HG02870 (cell line): ENCODE measurements around the gene PI4K2B.
"Not testable (repeated sequence)": the region's sequence is repeated elsewhere in the genome, so short reads cannot be mapped to it uniquely, and the experiment has no call there.

Source experiments
- ATAC-seq: cut with Tn5 transposase; IDR thresholded peaks from one replicate; pipeline ENCODE4 v1.9.1; 2021; ENCODE audit warnings: mild to moderate bottlenecking, moderate library complexity; ENCODE audit not compliant: unreplicated experiment

The PI4K2B gene

GRCh38 chr4:25240754-25241210 lies 6.9 kb downstream of the PI4K2B start:
- peak; percentile 75 for ATAC-seq

DNA sequence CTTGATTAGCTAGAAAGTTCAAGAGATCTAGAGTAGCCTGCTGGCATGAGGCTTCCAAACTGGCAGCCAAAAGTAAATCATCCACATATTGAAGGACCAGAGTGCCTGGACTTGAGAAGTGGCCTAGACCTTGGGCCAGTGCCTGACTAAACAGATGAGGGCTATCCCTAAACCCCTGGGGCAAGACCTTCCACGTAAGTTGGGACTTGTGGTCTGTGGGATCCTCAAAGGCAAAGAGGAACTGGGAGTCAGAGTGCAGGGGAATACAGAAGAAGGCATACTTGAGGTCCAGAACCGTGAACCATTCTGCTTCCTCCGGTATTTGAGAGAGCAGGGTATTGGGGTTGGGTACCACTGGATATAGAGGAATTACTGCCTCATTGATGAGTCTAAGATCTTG lies 8.4 kb downstream of the PI4K2B start:
- ATAC-seq: not testable (repeated sequence)

DNA sequence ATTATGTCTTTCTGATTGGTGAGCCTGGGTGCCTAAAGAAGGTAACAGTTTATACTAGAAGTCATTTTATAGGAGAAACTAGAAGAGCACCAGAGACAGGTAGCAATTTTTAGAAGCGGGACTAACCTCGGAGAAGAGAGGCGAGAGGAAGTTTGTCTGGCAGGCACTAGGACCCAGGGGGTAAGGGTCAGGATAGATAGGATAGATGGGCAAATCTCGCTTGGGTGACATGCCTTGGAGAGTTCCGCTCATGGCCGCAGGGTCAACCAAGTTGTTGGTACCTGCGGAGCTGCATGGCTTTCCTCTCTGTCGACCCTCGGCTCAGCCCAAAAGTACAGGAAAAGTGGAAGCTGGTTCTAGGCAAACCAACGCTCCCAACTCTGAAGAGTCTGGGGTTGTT lies 11.3 kb downstream of the PI4K2B start:
- ATAC-seq: no peak

DNA sequence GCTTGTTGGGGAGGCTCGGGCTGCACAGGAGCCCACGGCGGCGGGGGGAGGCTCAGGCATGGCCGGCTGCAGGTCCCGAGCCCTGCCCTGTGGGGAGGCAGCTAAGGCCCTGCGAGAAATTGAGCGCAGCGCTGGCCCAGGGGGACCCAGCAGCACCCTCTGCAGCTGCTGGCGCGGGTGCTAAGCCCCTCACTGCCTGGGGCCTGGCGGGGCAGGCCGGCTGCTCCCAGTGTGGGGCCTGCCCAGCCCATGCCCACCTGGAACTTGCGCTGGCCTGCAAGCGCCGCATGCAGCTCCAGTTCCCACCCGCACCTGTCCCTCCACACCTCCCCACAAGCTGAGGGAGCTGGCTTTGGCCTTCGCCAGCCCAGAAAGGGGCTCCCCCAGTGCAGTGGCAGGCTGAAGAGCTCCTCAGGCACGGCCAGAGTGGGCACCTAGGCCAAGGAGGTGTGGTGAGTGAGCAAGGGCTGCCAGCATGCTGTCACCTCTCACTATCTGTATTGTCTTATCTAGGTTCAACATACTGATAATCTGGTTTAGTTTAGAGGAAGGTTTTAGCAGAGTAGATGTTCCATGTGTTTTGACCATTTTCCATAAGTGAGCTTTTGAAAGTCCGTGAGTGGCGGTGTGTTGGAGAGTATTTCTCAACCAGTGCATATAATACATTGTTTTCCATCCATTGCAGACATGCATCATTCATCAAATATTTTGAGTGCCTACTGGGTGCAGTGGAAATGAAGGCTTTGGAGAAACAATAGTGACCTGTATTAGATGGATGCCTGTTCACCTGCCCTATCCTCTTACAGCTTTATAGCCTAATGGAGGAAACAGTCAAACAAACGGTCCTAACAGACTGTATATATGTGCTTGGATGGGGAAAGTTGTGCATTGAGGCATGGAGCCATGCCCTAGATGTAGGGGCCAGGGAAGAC lies 13.1 kb downstream of the PI4K2B start:
- ATAC-seq: no peak

- ATAC-seq: not testable (repeated sequence)
Observed at GRCh38 chr4:25248875-25249274, 15.0 kb downstream of the PI4K2B start.

DNA sequence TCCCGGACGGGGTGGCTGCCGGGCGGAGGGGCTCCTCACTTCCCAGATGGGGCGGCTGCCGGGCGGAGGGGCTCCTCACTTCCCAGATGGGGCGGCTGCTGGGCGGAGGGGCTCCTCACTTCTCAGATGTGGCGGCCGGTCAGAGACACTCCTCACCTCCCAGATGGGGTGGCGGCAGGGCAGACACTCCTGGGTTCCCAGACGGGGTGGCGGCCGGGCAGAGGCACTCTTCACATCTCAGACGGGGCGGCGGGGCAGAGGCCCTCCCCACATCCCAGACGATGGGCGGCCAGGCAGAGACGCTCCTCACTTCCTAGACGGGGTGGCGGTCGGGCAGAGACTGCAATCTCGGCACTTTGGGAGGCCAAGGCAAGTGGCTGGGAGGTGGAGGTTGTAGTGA lies 15.7 kb downstream of the PI4K2B start:
- ATAC-seq: not testable (repeated sequence)

DNA sequence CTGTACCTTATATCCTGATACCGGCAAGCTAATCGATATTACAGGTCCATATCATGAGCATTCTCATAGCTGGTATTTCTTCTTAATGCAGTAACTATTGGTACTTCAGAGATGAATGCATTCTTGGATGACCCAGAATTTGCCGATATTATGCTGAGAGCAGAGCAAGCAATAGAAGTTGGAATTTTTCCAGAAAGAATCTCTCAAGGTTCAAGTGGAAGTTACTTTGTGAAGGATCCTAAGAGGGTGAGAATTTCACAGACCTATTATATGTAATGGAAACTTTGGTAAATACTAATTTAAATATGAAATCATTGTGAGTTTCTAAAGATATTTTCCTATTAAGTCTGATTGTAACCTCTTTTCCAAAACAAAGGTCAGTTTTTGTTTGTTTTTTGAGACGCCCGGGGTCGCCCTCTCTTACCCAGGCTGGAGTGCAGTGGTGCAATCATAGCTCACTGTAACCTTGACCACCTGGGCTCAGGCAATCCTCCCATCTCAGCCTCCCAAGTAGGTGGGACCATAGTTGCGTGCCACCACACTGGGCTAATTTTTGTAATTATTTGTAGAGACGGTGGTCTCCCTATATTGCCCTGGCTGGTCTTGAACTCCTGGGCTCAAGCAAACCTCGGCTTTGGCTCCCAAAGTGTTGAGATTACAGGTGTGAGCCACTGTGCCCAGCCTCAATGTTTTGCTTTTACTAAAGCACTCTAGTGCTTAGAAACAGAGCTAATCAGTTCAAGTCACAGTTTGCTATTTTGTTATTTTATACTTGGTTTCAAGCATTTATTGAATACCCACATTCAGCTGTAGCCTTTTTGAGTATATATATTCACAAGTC lies 18.6 kb downstream of the PI4K2B start:
- ATAC-seq: no peak

- ATAC-seq: no peak
Observed at GRCh38 chr4:25253071-25253445, 19.2 kb downstream of the PI4K2B start.

GRCh38 chr4:25253786-25254185 lies 20.0 kb downstream of the PI4K2B start:
- not testable (repeated sequence) for ATAC-seq

DNA sequence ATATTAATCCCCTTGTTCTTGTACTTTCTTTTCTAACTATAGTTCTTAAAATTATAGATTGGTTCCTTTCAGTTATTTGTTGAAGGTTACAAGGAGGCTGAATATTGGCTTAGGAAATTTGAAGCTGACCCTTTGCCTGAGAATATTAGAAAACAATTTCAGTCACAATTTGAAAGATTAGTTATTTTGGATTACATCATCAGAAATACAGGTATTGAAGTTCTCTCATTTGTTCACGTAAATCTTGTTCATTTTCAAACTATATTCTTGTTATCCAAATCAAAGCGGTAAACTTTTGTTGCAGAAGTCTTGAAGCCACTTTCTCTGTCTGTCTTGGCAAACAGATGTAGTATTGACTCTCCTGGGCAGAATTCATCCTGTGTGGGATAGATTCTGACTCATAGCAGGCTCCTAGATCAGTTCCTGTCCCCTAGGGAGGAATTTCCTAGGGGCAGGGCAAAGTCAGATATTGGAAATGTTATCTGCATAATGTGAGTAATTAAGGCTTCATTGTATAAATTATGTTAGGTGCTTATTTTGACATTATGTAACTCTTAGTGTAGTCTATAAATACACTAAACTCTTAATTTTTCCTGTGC lies 25.2 kb downstream of the PI4K2B start:
- ATAC-seq: no peak

- no peak for ATAC-seq
Observed at GRCh38 chr4:25271866-25272265, 38.0 kb downstream of the PI4K2B start.

DNA sequence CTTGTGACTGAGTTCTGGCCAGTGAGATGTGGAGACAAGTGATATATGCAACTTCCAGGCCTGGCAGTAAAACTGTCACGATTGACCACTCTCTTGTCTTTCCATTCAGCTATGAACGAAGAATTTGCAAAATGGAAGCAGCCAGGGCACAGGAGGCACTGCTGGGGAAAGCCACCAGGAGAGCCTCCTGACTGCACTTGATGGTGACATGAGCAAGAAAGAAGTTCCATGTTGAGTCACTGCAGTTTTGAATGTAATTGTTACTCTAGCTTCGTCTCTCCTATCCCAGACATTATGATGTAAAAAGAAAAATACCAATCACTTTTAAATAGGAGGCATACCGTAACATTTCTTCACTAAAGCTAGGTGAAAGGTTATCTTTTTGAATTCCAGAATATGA lies 46.4 kb downstream of the PI4K2B start:
- ATAC-seq: no peak

DNA sequence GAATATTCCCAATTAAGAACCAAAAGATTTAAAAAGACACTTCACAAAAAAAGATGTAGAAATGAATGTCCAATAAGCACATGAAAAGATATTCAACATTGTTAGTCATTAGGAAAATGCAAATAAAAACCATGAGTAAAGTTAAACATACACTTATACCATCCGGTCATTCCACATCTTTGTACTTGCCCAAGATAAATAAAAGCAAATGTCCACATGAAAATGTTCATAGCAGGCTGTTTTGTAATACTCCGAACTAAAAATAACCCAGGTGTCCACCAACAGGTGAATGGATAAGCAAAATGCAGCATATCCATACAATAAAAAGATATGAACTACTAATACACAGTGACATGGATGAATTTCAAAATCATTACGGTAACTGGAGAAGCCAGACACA lies 50.1 kb downstream of the PI4K2B start:
- no peak for ATAC-seq

DNA sequence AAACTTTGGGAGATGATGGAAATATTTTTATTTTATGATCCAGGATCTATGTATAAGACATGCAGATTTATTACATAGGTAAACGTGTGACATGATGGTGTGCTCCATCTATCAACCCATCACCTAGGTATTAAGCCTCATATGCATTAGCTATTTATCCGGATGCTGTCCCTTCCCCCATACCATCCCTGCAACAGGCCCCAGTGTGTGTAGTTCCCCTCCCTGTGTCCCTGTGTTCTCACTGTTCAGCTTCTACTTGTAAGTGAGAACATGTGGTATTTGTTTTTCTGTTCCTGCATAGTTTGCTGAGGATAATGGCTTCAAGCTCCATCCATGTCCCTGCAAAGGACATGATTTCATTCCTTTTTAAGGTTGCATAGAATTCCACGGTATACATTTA lies 50.6 kb downstream of the PI4K2B start:
- no peak for ATAC-seq

- no peak for ATAC-seq
Observed at GRCh38 chr4:25290490-25291067, 56.7 kb downstream of the PI4K2B start.

GRCh38 chr4:25291158-25291733 lies 57.4 kb downstream of the PI4K2B start:
- no peak for ATAC-seq

DNA sequence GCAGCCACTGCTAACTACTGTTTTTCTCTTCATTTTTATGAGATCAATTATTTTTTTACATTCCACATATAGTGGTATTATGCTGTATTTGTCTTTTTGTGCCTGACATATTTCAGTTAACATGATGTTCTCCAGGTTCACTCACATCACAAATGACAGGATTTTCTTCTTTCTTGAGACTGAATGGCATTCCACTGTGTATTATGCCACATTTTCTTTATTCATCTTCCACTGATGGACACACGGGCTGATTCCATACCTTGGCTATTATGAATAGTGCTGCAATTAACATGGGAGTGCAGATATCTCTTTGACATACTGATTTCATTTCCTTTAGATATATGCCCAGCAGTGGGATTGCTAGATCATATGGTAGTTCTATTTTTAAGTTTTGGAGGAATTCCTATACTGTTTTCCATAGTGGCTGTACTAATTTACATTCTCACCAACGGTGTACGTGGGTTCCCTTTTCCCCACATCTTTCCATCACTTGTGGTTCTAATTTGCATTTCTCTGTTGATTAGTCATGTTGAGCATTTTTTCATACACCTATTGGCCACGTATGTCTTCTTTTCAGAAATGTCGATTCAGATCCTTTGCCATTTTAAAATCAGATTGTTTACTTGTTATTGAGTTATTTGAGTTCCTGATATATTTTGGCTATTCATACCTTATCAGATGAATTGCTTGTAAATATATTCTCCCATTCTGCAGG lies 63.9 kb downstream of the PI4K2B start:
- ATAC-seq: no peak

GRCh38 chr4:25299476-25300203 lies 65.8 kb downstream of the PI4K2B start:
- ATAC-seq: no peak

DNA sequence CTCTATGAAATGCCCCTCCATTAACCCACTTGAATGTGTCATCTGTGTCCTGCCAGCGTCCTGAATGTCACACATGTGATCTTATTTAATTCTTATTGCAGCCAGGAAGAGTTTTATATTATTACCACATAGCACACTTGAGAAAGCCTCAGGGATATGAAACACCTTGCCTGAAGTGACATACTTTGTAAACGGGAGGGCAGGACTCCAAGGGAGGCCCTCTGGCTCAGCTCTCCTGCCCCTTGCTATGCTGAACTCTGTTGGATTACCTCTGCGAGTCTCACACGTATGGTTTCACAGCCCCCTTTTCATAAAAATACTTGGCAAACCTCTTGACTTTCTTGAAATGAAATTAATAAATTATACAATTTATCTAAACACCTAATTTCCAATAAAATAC lies 67.6 kb downstream of the PI4K2B start:
- no peak for ATAC-seq
